Measurements from ENCODE around the gene NXT2. TPM values are rescaled to one million over a fixed set of nuclear protein-coding genes. Genes with fewer than 3 reads are reported as not detected.

Gene NXT2
- total RNA-seq, 1 donor from 2014 or later, result 13.2 TPM

DNA sequence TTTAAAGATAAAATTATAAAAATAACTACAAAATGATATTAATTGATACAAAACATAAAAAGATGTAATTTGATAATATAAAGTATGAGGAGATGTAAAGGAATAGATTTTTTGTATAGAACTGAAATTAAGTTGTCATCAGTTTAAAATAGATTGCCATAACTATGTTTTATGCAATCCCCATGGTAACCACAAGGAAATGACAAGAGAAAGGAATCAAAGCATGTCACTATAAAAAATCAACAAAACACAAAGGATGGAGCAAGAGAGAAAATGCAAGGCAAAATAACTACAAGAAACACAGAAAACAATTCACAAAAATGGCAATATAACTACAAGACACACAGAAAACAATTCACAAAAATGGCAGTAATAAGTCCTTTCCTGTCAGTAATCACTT, 27.7 kb upstream of the NXT2 start:
- no peak for DNase-seq (ENCODE audit: low read depth)
- no peak overlapping the region for H3K4me3 ChIP-seq (ENCODE audit: low read depth, low read length)
- FAIRE-seq, result no peak
- no peaks in the 10 kb centered on the region for H3K27me3 ChIP-seq (ENCODE audit: control insufficient read depth, insufficient read depth, low read length)
- H3K36me3 ChIP-seq (ENCODE audit: control insufficient read depth, insufficient read depth, low read length), result no peaks in the 10 kb centered on the region
- TF ChIP-seq CTCF (IDR thresholded peaks at IDR 0.05; ENCODE audit: insufficient read depth, low read length, severe bottlenecking), result no peak

DNA sequence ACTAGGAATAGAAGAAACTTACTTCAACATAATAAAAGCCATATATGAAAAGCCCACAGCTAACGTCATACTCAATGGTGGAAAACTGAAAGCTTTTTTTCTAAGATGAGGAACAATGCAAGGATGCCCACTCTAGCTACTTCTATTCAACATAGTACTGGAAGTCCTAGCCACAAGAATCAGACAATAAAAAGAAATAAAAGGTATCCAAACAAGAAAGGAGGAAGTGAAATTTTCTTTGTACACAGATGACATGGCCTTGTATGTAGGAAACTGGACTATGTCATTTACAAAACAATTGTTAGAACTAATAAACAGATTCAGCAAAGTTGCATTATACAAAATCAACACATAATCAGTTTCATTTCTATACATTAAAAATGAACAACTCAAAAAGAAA, 25.5 kb upstream of the NXT2 start:
- FAIRE-seq, result no peak

DNA sequence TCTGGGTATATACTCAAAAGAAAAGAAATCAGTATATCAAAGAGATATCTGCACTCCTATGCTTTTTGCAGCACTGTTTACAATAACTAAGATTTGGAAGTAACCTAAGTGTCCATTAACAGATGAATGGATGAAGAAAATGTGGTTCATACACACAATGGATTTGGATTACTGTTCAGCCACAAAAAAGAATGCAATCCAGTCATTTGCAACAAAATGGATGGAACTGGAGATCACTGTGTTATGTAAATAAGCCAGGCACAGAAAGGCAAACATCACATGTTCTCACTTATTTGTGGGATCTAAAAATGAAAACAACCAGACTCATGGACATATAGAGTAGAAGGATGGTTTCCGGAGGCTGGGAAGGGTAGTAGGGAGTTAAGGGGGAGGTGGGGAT, 17.6 kb upstream of the NXT2 start:
- TF ChIP-seq CTCF (IDR thresholded peaks at IDR 0.05; ENCODE audit: insufficient read depth, low read length, severe bottlenecking), result no peak
- no peak for DNase-seq (ENCODE audit: low read depth)
- Histone ChIP-seq H3K36me3 (ENCODE audit: control insufficient read depth, insufficient read depth, low read length) (no peaks in the 10 kb centered on the region), H3K4me3 (ENCODE audit: low read depth, low read length) (no peak overlapping the region), H3K27me3 (ENCODE audit: control insufficient read depth, insufficient read depth, low read length) (no peaks in the 10 kb centered on the region)
- no peak for FAIRE-seq

More for the DNA sequence above, 25.5 kb upstream of the NXT2 start:
- Histone ChIP-seq H3K36me3 (ENCODE audit: control insufficient read depth, insufficient read depth, low read length) (no peaks in the 10 kb centered on the region), H3K4me3 (ENCODE audit: low read depth, low read length) (no peak overlapping the region), H3K27me3 (ENCODE audit: control insufficient read depth, insufficient read depth, low read length) (no peaks in the 10 kb centered on the region)
- DNase-seq (ENCODE audit: low read depth), result no peak
- no peak for TF ChIP-seq CTCF (IDR thresholded peaks at IDR 0.05; ENCODE audit: insufficient read depth, low read length, severe bottlenecking)

- no peak for DNase-seq (ENCODE audit: low read depth)
- Histone ChIP-seq H3K4me3 (ENCODE audit: low read depth, low read length) (no peak overlapping the region), H3K27me3 (ENCODE audit: control insufficient read depth, insufficient read depth, low read length) (no peaks in the 10 kb centered on the region), H3K36me3 (ENCODE audit: control insufficient read depth, insufficient read depth, low read length) (no peaks in the 10 kb centered on the region)
- no peak for FAIRE-seq
- TF ChIP-seq CTCF (IDR thresholded peaks at IDR 0.05; ENCODE audit: insufficient read depth, low read length, severe bottlenecking), result no peak
These were observed 3.6 kb upstream of the NXT2 start for GRCh38 chrX:109533005-109533404.

- H3K36me3 ChIP-seq (ENCODE audit: control insufficient read depth, insufficient read depth, low read length), result no peaks in the 10 kb centered on the region
- no peaks in the 10 kb centered on the region for H3K27me3 ChIP-seq (ENCODE audit: control insufficient read depth, insufficient read depth, low read length)
- H3K4me3 ChIP-seq (ENCODE audit: low read depth, low read length), result no peak overlapping the region
- peak; percentile 86 for DNase-seq (ENCODE audit: low read depth)
- no peak for FAIRE-seq
- no peak for TF ChIP-seq CTCF (IDR thresholded peaks at IDR 0.05; ENCODE audit: insufficient read depth, low read length, severe bottlenecking)
These were observed 3.0 kb upstream of the NXT2 start for GRCh38 chrX:109533631-109534030.

DNA sequence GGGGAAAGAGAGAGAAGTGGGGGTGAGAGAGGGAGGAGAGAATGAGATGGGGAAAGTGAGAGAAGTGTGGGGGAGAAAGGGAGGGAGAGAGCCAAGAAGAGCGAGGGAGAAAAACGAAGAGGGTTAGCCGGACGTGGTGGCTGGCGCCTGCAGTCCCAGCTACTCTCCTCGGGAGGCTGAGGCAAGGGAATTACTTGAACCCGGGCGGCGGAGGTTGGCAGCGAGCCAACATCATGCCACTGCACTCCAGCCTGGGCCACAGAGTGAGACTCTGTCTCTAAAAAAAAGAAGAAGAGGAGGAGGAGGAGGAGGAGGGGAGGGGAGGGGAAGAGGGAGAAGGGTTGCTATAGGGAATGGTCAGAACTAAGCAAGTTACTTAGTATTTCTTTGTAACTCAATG, 1.7 kb upstream of the NXT2 start:
- no peak for TF ChIP-seq CTCF (IDR thresholded peaks at IDR 0.05; ENCODE audit: insufficient read depth, low read length, severe bottlenecking)
- no peak for DNase-seq (ENCODE audit: low read depth)
- Histone ChIP-seq H3K36me3 (ENCODE audit: control insufficient read depth, insufficient read depth, low read length) (no peaks in the 10 kb centered on the region), H3K4me3 (ENCODE audit: low read depth, low read length) (no peak overlapping the region), H3K27me3 (ENCODE audit: control insufficient read depth, insufficient read depth, low read length) (no peaks in the 10 kb centered on the region)
- no peak for FAIRE-seq

Data from bronchial epithelial cell (primary cell).